Measurements from ENCODE around the gene MAGOH.
"Not testable (repeated sequence)": the region's sequence is repeated elsewhere in the genome, so short reads cannot be mapped to it uniquely, and the experiment has no call there.

MAGOH gene

GRCh38 chr1:53186533-53186932 is 51.8 kb downstream of the MAGOH start:
- DNase-seq (ENCODE audit: low read depth in 2 of 2) = no peak

GRCh38 chr1:53185955-53186297 is 52.4 kb downstream of the MAGOH start:
- DNase-seq (ENCODE audit: low read depth in 2 of 2) = not testable (repeated sequence)

- DNase-seq (ENCODE audit: low read depth in 2 of 2) = no peak
These were observed 55.0 kb downstream of the MAGOH start for GRCh38 chr1:53183095-53183990.

GRCh38 chr1:53182716-53183094 is 55.6 kb downstream of the MAGOH start:
- no peak for DNase-seq (ENCODE audit: low read depth in 2 of 2)

GRCh38 chr1:53182111-53182593 is 56.2 kb downstream of the MAGOH start:
- DNase-seq (ENCODE audit: low read depth in 2 of 2) = peak; percentile 79 to 88

GRCh38 chr1:53180951-53181350 is 57.4 kb downstream of the MAGOH start:
- DNase-seq (ENCODE audit: low read depth in 2 of 2) = no peak

GRCh38 chr1:53180226-53180625 is 58.1 kb downstream of the MAGOH start:
- no peak for DNase-seq (ENCODE audit: low read depth in 2 of 2)

Data from stimulated activated CD4-positive, alpha-beta T cell treated with anti-CD3 and anti-CD28 coated beads, Interleukin-4, amount 100 ng/mL, for 48 hours (primary cell).